Mucosa of stomach (tissue), 1 donor: ENCODE results near the gene CLEC18A.
"Not testable (repeated sequence)": the region's sequence is repeated elsewhere in the genome, so short reads cannot be mapped to it uniquely, and the experiment has no call there.

ENCODE experiments used
- H3K27me3 ChIP-seq: one replicate; pipeline ENCODE4 v1.7.0; 2013; ENCODE audit warnings: mild to moderate bottlenecking, low read length; ENCODE audit not compliant: control insufficient read depth, insufficient read depth
- H3K36me3 ChIP-seq: one replicate; pipeline ENCODE4 v1.7.0; 2013; ENCODE audit warnings: low read length; ENCODE audit not compliant: control insufficient read depth, insufficient read depth
- H3K4me1 ChIP-seq: one replicate; pipeline ENCODE4 v1.7.0; 2013; ENCODE audit warnings: mild to moderate bottlenecking, low read length; ENCODE audit not compliant: control insufficient read depth, insufficient read depth
- H3K4me3 ChIP-seq: one replicate; pipeline ENCODE4 v1.7.0; 2013; ENCODE audit warnings: low read length
- H3K9ac ChIP-seq: one replicate; pipeline ENCODE4 v1.7.0; 2013; ENCODE audit warnings: mild to moderate bottlenecking, low read length, moderate library complexity
- H3K9me3 ChIP-seq: one replicate; pipeline ENCODE4 v1.7.0; 2013; ENCODE audit warnings: mild to moderate bottlenecking, low read length, moderate library complexity; ENCODE audit not compliant: control insufficient read depth
- donor health status: Pancreatic carcinoma.

CLEC18A gene

DNA sequence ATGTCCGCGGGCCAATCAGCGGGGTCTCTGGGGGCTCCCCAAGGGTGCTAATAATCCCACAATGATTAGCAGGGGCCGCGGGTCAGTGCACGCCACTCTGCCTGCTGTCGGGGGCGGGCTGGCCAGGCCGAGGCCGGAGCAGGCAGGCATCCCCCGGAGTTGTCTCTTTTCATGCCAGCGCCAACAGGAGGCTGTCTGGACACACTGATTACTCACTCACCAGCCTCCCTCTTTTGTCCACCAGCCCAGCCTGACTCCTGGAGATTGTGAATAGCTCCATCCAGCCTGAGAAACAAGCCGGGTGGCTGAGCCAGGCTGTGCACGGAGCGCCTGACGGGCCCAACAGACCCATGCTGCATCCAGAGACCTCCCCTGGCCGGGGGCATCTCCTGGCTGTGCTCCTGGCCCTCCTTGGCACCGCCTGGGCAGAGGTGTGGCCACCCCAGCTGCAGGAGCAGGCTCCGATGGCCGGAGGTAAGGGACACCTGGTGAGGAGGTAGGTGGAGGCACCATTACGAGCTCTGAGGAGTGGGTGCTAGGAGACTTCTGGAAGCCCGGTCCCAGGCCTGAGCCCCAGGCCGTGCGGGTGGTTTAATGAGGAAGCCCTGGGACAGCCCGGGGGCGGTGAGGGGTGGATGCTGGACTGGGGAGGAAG, at the start of gene CLEC18A:
Gene CLEC18A (plus strand): TSS at position 318 of the 655 bp plus-strand sequence. CDS start 33 bp downstream, at position 351.
- not testable (repeated sequence) for H3K9ac ChIP-seq, H3K9me3 ChIP-seq, H3K27me3 ChIP-seq, H3K4me3 ChIP-seq, H3K36me3 ChIP-seq, H3K4me1 ChIP-seq

DNA sequence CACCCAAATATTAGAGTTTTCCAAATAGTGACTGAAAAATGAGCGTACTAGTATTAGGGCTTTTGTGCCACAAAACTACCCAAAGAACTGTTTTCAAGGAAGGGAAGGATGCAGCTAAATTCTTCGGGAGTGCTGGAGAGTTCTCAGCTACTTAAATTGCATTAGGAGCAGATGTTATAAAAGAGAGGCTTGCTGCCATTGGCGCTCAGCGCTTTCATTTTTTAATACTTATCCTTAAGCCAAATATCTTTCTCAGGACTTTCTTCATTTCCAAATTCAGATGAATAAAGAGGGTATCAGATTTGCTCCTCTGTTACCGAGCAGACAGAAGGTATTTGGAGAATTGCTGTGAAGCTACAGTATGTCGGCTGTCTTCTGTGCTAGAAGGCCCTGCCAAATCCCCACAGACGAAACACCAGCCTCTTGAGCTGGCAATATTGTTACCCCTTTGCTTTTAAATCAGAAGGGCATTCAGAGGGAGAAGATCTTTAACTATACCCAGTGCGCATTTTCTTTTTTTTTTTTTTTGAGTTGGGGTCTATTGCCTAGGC, 47.2 kb upstream of the CLEC18A start:
- H3K9me3 ChIP-seq, result no peaks in the 10 kb centered on the region
- no peaks in the 10 kb centered on the region for H3K36me3 ChIP-seq
- H3K27me3 ChIP-seq, result no peaks in the 10 kb centered on the region
- no peak overlapping the region for H3K4me3 ChIP-seq
- peaks cover 9% of the 10 kb centered on the region for H3K4me1 ChIP-seq
- H3K9ac ChIP-seq, result no peak overlapping the region

DNA sequence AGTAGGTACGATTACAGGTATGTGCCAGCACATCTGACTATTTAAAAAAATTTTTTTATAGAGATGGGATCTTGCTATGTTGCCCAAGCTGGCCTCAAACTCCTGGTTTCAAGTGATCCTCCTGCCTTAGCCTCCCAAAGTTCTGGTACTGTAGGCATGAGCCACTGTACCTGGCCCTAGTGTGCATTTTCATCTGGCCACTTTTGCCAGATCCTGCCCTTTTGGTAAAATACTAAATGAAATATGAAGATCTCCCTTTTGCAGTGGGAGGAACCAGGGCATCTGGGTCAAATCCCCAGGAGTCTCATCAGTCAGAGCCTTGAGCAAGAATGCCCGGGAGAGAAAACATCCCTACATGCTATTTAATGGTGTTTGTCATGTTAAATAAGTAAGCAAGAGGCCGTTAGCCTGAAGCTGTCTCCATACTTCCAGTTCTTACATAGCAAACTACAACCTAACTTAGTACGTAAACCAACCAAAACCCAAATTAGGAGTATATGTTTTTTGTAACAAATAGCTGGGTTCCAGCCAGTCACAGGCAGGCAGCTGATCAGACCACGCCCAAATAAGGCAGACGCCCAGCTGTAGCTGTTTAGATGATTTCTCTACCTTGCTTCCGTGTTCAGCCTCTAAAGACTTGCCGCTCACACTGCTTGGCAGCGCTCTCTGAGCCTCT, 46.5 kb upstream of the CLEC18A start:
- H3K27me3 ChIP-seq, result no peaks in the 10 kb centered on the region
- no peak overlapping the region for H3K9ac ChIP-seq
- peaks cover 10% of the 10 kb centered on the region for H3K4me1 ChIP-seq
- H3K4me3 ChIP-seq, result no peak overlapping the region
- no peaks in the 10 kb centered on the region for H3K36me3 ChIP-seq
- H3K9me3 ChIP-seq, result no peaks in the 10 kb centered on the region

DNA sequence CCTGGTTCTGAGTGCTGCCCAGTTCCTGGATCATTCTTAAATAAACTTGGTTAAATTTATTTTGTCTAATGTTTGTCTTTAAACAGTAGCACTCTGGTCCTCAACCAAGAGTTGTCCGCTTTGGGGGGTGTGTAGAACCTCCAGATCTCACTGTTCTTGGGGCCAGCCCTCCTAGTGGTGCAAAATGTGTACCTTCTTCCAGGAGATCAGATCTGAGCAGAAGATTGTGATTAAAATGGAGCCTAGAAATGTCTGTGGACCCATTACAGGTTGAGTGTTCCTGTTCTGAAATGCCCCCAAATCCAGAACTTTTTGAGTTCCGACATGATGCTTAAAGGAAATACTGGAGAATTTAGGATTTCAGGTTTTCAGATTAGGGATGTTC, 46.0 kb upstream of the CLEC18A start:
- no peaks in the 10 kb centered on the region for H3K9me3 ChIP-seq
- no peaks in the 10 kb centered on the region for H3K36me3 ChIP-seq
- peaks cover 13% of the 10 kb centered on the region for H3K4me1 ChIP-seq
- H3K9ac ChIP-seq, result no peak overlapping the region
- no peak overlapping the region for H3K4me3 ChIP-seq
- no peaks in the 10 kb centered on the region for H3K27me3 ChIP-seq

DNA sequence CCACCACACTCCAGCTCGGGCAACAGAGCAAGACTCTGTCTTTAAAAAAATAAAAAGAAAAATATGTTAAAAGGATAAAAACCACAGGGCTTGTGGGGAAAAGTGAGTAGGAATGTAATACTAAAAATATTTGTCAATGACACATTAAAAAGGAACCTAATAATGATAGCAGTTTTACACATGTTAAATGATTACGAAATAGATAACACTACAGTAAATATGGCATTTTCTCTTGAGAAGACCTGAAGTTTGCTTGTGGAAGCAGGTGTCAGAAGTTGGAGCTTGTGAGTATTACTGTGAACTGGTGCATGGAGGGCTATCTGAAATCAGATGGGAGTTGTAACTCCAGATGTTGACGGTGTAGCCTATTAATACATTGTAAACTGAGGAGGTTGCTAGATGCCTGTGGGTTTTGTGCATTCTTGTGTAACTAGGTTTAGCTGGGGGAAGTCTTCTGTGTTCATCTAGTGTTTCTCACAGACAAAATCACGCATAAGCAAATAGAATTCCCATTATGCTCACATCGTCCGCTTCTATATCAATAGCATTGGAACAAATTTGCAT, 44.2 kb upstream of the CLEC18A start:
- no peaks in the 10 kb centered on the region for H3K9me3 ChIP-seq
- H3K9ac ChIP-seq, result no peak overlapping the region
- H3K4me1 ChIP-seq, result peaks cover 17% of the 10 kb centered on the region
- no peaks in the 10 kb centered on the region for H3K27me3 ChIP-seq
- H3K36me3 ChIP-seq, result no peaks in the 10 kb centered on the region
- no peak overlapping the region for H3K4me3 ChIP-seq

DNA sequence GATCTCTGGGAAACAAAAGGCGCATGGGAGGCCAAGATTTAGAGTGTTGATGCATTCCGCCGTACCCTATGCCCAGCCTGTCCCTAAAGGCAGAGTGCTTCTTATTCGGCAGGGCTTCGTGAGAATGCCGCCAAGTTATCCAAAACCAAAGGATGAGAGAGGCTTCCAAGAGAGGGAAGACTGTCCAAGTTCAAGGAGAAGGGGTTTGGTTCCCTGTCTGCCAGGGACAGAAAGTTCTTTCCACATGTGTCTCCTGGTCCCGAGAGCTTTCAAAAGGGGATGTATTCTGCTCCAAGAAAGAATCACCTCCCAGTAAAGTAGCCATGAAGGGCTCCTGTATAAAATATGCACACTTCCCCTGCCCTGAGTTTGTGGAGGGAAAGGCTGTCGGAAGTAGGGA, 42.1 kb upstream of the CLEC18A start:
- no peaks in the 10 kb centered on the region for H3K9me3 ChIP-seq
- H3K27me3 ChIP-seq, result no peaks in the 10 kb centered on the region
- peaks cover 17% of the 10 kb centered on the region for H3K4me1 ChIP-seq
- no peak overlapping the region for H3K9ac ChIP-seq
- H3K4me3 ChIP-seq, result no peak overlapping the region
- H3K36me3 ChIP-seq, result no peaks in the 10 kb centered on the region

DNA sequence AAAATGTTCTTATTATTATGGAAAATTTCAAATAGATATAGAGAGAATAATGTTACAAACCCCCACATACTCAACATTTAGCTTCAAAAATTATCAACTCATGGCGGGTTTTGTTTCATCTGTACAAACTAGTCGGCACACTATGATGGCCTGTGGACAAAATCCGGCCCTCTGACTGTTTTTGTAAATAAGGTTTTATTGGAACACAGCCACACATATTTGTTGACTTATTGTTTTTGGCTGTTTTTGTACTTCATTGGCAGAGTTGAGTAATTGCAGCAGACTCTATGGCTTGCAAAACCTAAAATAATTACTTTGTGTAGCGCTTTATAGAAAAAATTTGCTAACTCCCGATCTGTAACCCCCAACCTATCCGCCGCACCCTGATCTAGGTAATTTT, 41.4 kb upstream of the CLEC18A start:
- H3K27me3 ChIP-seq, result no peaks in the 10 kb centered on the region
- no peak overlapping the region for H3K4me3 ChIP-seq
- no peaks in the 10 kb centered on the region for H3K36me3 ChIP-seq
- peaks cover 13% of the 10 kb centered on the region for H3K4me1 ChIP-seq
- no peak overlapping the region for H3K9ac ChIP-seq
- H3K9me3 ChIP-seq, result no peaks in the 10 kb centered on the region

DNA sequence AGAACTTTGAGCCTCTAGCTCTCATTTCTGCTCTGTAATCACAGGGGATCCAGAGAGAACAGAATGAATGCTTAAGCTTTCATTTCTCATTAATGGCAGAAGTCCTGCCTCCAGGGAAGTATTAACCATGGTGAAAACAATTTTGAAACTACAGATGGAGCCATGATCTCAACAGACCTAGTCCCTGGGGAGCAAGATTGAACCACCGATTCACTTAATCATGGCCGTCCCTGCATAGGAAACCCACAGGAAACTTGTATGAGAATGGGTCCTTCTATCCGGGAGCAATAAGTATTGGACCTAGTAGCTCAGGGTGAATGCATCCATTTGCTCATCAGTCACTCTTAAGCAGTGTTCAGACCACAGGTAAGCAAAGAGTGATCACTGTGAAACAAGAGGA, 40.2 kb upstream of the CLEC18A start:
- Histone ChIP-seq H3K27me3 (no peaks in the 10 kb centered on the region), H3K9me3 (no peaks in the 10 kb centered on the region), H3K4me3 (no peak overlapping the region), H3K4me1 (peaks cover 8% of the 10 kb centered on the region), H3K9ac (no peak overlapping the region), H3K36me3 (no peaks in the 10 kb centered on the region)

DNA sequence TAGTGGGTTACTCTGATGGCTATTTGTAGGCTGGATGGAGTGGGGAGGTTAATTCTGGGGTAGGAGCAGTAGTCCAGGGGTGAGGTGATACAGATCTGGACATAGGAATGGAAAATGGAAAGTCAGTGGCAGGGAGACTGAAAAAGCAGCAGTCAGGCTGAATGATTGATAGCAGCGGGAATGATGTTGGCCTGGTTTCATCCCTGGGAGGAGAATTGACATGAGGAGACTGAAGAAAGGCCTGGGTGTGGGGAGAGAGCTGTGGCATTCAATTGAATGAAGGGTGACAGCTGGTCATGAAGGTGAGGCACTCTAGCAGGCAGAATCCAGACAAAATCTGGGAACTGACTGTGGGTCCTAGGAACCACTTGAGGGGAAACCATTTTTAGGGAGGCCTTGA, 34.7 kb upstream of the CLEC18A start:
- Histone ChIP-seq H3K4me1 (no peaks in the 10 kb centered on the region), H3K36me3 (no peaks in the 10 kb centered on the region), H3K9ac (no peak overlapping the region), H3K27me3 (no peaks in the 10 kb centered on the region), H3K4me3 (no peak overlapping the region), H3K9me3 (no peaks in the 10 kb centered on the region)

DNA sequence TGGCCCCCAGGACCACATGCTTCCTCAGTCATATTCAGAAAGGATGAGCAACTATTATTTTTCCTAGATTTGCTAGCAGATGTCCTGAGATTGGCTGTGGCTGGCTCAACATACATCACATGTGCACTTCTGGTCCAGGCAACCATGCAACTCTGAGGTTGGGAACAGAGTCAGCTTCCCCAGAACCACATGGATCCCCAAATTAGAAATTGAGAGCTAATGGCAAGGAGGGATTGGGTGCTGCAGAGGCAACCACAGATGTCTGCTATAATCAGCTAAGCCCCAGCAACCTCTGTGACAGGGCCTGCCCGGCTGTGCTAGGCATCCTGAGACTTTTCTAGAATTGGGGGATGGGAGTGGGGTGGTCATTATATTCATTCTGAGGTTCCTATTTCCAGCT, 33.8 kb upstream of the CLEC18A start:
- no peak overlapping the region for H3K9ac ChIP-seq
- H3K4me3 ChIP-seq, result no peak overlapping the region
- no peaks in the 10 kb centered on the region for H3K9me3 ChIP-seq
- no peaks in the 10 kb centered on the region for H3K36me3 ChIP-seq
- H3K4me1 ChIP-seq, result no peaks in the 10 kb centered on the region
- no peaks in the 10 kb centered on the region for H3K27me3 ChIP-seq

DNA sequence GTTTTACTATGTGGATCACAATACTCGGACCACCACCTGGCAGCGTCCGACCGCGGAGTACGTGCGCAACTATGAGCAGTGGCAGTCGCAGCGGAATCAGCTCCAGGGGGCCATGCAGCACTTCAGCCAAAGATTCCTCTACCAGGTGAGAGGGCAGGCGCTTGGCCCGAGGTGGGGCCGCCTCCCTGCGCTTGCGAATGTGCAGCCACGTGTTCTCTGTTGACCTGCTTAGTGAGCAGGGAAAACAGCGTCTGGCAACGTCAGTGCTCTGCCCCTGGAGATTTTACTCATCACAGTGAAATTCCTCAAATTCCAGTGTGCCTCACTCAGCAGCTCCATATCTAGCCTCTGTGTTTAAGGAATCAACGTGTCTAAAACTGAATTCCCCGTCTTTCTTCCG, 33.4 kb upstream of the CLEC18A start:
- Histone ChIP-seq H3K4me3 (no peak overlapping the region), H3K36me3 (no peaks in the 10 kb centered on the region), H3K9ac (no peak overlapping the region), H3K9me3 (no peaks in the 10 kb centered on the region), H3K4me1 (no peaks in the 10 kb centered on the region), H3K27me3 (no peaks in the 10 kb centered on the region)

DNA sequence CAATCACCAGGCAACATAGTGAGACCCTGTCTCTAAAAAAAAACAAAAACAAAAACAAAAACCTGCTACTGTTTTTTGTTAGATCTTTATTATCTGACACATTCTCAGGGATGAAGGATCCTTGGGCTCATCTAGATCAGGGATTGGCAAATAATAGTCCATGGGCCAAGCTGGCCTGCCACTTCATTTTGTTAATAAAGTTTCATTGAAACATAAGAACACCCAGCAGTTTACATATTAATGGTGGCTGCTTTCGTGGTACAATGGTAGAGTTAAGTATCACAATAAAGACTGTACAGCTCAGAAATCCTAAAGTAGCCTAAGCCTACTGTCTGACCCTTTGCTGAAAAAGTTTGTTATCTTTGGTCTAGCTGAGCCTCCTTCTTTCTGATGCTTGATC, 32.9 kb upstream of the CLEC18A start:
- Histone ChIP-seq H3K9ac (no peak overlapping the region), H3K9me3 (no peaks in the 10 kb centered on the region), H3K27me3 (no peaks in the 10 kb centered on the region), H3K4me1 (no peaks in the 10 kb centered on the region), H3K36me3 (no peaks in the 10 kb centered on the region), H3K4me3 (no peak overlapping the region)
